ENCODE measurements around the gene GHR. TPM values are rescaled to one million over a fixed set of nuclear protein-coding genes. Genes with fewer than 3 reads are reported as not detected.

The GHR gene
- total RNA-seq, 1 experiment from 2014 or later = 2.2 TPM

DNA sequence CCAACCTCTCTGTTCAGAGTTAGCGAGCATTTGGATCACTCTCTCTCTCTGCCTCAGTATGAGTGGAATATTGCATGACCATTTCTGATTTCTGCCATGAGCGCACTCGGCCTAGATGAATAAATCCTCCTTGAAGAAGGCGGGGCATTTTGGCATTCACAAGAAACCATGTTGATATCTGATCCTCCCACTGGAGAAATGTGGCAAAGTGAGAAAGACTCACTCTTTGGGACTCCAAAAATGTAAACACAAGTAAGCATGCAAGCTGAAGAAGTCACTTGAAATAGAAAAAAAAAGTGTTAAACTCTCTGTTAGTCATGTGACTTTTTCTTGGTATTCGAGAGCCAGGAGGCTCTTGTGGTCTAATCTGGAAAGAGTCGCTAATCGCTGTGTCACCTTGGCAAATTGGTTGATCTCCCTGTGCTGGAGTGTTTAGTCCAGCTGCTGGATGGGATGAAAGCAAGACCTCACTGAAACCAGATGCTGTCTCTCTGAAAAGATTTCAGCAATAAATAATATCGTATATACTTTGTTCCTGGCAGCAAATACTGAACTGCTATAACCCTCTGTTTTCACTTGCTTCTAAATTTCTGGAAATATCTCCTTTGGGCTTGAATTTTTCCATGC is 95.5 kb downstream of the GHR start:
- intact Hi-C loops (cut with micrococcal nuclease) = loop anchor here (5.0 kb wide), 1 partner anchor 139 kb away; no protein-coding TSS in a partner anchor
- H3K9ac ChIP-seq (ENCODE audit: low read length) = no peak overlapping the region
- ChIA-PET POLR2A (ENCODE audit: unreplicated experiment) (no interaction called here), CTCF (interaction anchor here (0.6 kb wide), 1 partner anchor 11 kb away, joined by 6 read pairs; no protein-coding TSS in a partner anchor)
- no peaks in the 10 kb centered on the region for H4K20me1 ChIP-seq (ENCODE audit: low read length)
- no TSS peak for BruUV-seq (replicated peaks)
- H2AFZ ChIP-seq (ENCODE audit: low read length) = no peak overlapping the region
- no peak for TF ChIP-seq EZH2 (IDR thresholded peaks at IDR 0.05; ENCODE audit: low read length, unreplicated experiment)
- TF ChIP-seq, protein P1, sequence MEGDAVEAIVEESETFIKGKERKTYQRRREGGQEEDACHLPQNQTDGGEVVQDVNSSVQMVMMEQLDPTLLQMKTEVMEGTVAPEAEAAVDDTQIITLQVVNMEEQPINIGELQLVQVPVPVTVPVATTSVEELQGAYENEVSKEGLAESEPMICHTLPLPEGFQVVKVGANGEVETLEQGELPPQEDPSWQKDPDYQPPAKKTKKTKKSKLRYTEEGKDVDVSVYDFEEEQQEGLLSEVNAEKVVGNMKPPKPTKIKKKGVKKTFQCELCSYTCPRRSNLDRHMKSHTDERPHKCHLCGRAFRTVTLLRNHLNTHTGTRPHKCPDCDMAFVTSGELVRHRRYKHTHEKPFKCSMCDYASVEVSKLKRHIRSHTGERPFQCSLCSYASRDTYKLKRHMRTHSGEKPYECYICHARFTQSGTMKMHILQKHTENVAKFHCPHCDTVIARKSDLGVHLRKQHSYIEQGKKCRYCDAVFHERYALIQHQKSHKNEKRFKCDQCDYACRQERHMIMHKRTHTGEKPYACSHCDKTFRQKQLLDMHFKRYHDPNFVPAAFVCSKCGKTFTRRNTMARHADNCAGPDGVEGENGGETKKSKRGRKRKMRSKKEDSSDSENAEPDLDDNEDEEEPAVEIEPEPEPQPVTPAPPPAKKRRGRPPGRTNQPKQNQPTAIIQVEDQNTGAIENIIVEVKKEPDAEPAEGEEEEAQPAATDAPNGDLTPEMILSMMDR (conservative IDR thresholded peaks at IDR 0.05; ENCODE audit: low read depth, low read length) = no peak
- TF ChIP-seq EZH2phosphoT487 (IDR thresholded peaks at IDR 0.05; ENCODE audit: borderline replicate concordance, low read length) = no peak
- no peaks in the 10 kb centered on the region for H3F3A ChIP-seq (ENCODE audit: low read length, unreplicated experiment)
- H3K9me3 ChIP-seq (ENCODE audit: low read length) = no peaks in the 10 kb centered on the region
- no peaks in the 10 kb centered on the region for H3K27me3 ChIP-seq (ENCODE audit: low read length)
- DNase-seq = no peak
- no peaks in the 10 kb centered on the region for H3K79me2 ChIP-seq (ENCODE audit: low read length)
- H3K4me1 ChIP-seq (ENCODE audit: insufficient read depth, low read length) = no peaks in the 10 kb centered on the region
- H3K4me2 ChIP-seq (ENCODE audit: low read length) = no peak overlapping the region
- no peaks in the 10 kb centered on the region for H3K36me3 ChIP-seq (ENCODE audit: low read depth, low read length)
- H3K27ac ChIP-seq (ENCODE audit: low read length) = no peak overlapping the region
- ATAC-seq = no peak
- H3K9me2 ChIP-seq (replicated peaks; ENCODE audit: low read length) = no peaks in the 10 kb centered on the region
- H3K4me3 ChIP-seq (ENCODE audit: low read length) = no peak overlapping the region

DNA sequence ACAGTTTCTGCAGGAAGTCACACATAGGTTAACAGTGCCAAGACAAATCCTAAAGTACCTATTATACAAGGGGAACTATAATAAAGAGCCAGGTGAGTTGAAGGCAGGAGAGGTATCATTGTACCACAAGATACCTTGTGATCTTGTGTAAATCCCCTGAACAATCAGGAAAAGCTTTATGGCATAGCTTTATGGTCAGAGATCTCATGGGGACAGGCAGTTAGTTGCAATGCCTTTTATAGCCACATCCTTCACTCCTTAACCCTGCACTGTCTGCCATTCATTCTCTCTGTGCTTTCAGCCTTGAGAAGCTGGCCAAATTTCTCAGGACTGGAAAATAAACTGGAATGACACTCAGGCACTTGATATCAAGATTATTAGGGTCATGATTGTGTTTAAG is 97.0 kb downstream of the GHR start:
- CTCF ChIA-PET = no interaction called here
- TF ChIP-seq EZH2phosphoT487 (IDR thresholded peaks at IDR 0.05; ENCODE audit: borderline replicate concordance, low read length) = no peak
- TF ChIP-seq, protein P1 (conservative IDR thresholded peaks at IDR 0.05; ENCODE audit: low read depth, low read length) = no peak
- no peak for TF ChIP-seq EZH2 (IDR thresholded peaks at IDR 0.05; ENCODE audit: low read length, unreplicated experiment)
- Histone ChIP-seq H3K9me2 (replicated peaks; ENCODE audit: low read length) (no peaks in the 10 kb centered on the region), H3K27ac (ENCODE audit: low read length) (no peak overlapping the region), H2AFZ (ENCODE audit: low read length) (no peak overlapping the region), H3K9me3 (ENCODE audit: low read length) (no peaks in the 10 kb centered on the region), H3K36me3 (ENCODE audit: low read depth, low read length) (no peaks in the 10 kb centered on the region), H3F3A (ENCODE audit: low read length, unreplicated experiment) (no peaks in the 10 kb centered on the region), H3K79me2 (ENCODE audit: low read length) (no peaks in the 10 kb centered on the region), H4K20me1 (ENCODE audit: low read length) (no peaks in the 10 kb centered on the region), H3K27me3 (ENCODE audit: low read length) (no peaks in the 10 kb centered on the region), H3K4me1 (ENCODE audit: insufficient read depth, low read length) (no peaks in the 10 kb centered on the region), H3K4me2 (ENCODE audit: low read length) (no peak overlapping the region), H3K9ac (ENCODE audit: low read length) (no peak overlapping the region), H3K4me3 (ENCODE audit: low read length) (no peak overlapping the region)
- no peak for ATAC-seq
- DNase-seq = no peak
- intact Hi-C loops (cut with micrococcal nuclease) = no loop called here
- POLR2A ChIA-PET (ENCODE audit: unreplicated experiment) = no interaction called here
- no TSS peak for BruUV-seq (replicated peaks)

DNA sequence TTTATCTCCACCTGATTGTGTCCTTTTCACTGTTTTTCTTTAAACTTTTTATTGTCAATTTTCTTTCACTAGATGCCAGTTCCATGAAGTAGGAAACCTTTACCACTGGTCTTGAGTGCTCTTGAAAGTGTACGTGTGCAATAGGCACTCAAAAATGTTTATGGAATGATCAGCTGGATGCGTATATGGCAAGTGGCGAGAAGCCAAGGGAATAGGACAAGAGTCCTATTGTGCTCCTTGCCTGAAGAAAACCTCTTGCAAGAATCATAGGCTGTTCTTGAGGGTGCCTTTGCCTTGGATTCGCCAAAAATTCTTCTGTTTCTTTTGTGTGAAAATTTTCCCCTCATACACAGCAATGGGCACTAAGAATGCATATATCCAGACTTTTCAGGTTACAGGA is 97.7 kb downstream of the GHR start:
- DNase-seq = peak; percentile 19
- BruUV-seq (replicated peaks) = no TSS peak
- TF ChIP-seq EZH2 (IDR thresholded peaks at IDR 0.05; ENCODE audit: low read length, unreplicated experiment) (no peak), EZH2phosphoT487 (IDR thresholded peaks at IDR 0.05; ENCODE audit: borderline replicate concordance, low read length) (no peak)
- TF ChIP-seq, protein P1 (conservative IDR thresholded peaks at IDR 0.05; ENCODE audit: low read depth, low read length) = no peak
- H3K9ac ChIP-seq (ENCODE audit: low read length) = no peak overlapping the region
- no peaks in the 10 kb centered on the region for H3F3A ChIP-seq (ENCODE audit: low read length, unreplicated experiment)
- ChIA-PET CTCF (no interaction called here), POLR2A (ENCODE audit: unreplicated experiment) (no interaction called here)
- intact Hi-C loops (cut with micrococcal nuclease) = no loop called here
- no peaks in the 10 kb centered on the region for H3K79me2 ChIP-seq (ENCODE audit: low read length)
- H4K20me1 ChIP-seq (ENCODE audit: low read length) = no peaks in the 10 kb centered on the region
- no peaks in the 10 kb centered on the region for H3K27me3 ChIP-seq (ENCODE audit: low read length)
- no peaks in the 10 kb centered on the region for H3K9me2 ChIP-seq (replicated peaks; ENCODE audit: low read length)
- no peaks in the 10 kb centered on the region for H3K9me3 ChIP-seq (ENCODE audit: low read length)
- no peak overlapping the region for H3K27ac ChIP-seq (ENCODE audit: low read length)
- H2AFZ ChIP-seq (ENCODE audit: low read length) = no peak overlapping the region
- H3K36me3 ChIP-seq (ENCODE audit: low read depth, low read length) = no peaks in the 10 kb centered on the region
- H3K4me2 ChIP-seq (ENCODE audit: low read length) = no peak overlapping the region
- ATAC-seq = no peak
- no peaks in the 10 kb centered on the region for H3K4me1 ChIP-seq (ENCODE audit: insufficient read depth, low read length)
- no peak overlapping the region for H3K4me3 ChIP-seq (ENCODE audit: low read length)

Data from PC-3 (cell line).